ENCODE measurements around the gene GNB3.
A peak's percentile ranks its signal among the peaks of the same experiment; 100 is the strongest.
"Not testable (repeated sequence)": the region's sequence is repeated elsewhere in the genome, so short reads cannot be mapped to it uniquely, and the experiment has no call there.

The GNB3 gene

DNA sequence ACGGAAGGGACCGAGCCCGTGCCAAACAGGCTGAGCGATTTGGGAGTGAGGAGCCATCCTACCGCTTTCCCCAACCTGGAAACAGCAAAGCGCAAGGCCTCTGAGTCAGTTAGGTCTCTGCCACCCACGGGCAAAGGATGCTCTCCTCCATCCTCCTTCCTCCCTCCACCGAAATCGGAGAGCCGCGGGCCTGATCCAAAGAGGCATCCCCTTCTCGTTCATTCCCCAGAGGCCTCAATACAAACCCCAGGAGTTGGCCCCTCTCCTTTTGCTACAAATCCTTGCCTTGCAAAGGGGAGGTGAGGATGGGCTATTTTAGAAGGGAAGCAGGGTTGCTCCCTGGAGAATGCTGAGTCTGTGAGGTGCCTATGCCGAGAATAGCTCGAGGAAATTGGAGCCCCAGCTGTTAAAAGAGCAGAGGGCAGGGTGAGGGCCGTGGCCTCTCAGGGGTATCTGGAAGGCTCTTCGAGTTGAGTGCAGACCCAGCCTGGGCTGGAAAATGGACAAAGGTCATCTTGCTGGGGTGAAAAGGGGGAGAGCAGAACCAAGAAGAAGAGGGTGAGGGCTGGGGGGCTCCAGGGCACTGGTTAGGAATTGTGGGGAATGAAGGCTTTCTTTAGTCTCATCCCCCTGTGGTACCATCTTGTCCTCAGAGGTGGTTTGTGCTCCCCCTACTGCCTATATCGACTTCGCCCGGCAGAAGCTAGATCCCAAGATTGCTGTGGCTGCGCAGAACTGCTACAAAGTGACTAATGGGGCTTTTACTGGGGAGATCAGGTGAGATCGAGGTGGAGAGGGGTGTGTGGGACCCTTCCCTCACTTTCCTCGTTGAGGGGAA, 27.7 kb downstream of the GNB3 start:
- Histone ChIP-seq H2AFZ (ENCODE audit: low read length) (no peak overlapping the region), H3F3A (ENCODE audit: insufficient read depth, low read length) (peaks cover 46% of the 10 kb centered on the region), H3K79me2 (ENCODE audit: low read length) (peaks cover 50% of the 10 kb centered on the region), H3K36me3 (replicated peaks; ENCODE audit: insufficient read depth, low read length) (peaks cover 4% of the 10 kb centered on the region), H3K9ac (ENCODE audit: low read length) (peak overlapping the region; percentile 99), H3K4me3 (ENCODE audit: low read length) (peak overlapping the region; percentile 92), H3K9me3 (replicated peaks; ENCODE audit: insufficient read depth, low read length) (no peaks in the 10 kb centered on the region), H3K9me2 (replicated peaks; ENCODE audit: insufficient read depth, low read length) (no peaks in the 10 kb centered on the region), H3K27ac (ENCODE audit: low read length) (peak overlapping the region; percentile 80; the same call in 1 of the 2 replicates), H4K20me1 (ENCODE audit: insufficient read depth, low read length) (peaks cover 23% of the 10 kb centered on the region), H3K27me3 (replicated peaks; ENCODE audit: insufficient read depth, low read length) (no peaks in the 10 kb centered on the region), H3K4me1 (ENCODE audit: low read length) (peaks cover 36% of the 10 kb centered on the region), H3K4me2 (ENCODE audit: low read depth, low read length) (peak overlapping the region; percentile 99)
- DNase-seq, result no peak
- TF ChIP-seq EZH2 (optimal IDR thresholded peaks at IDR 0.05; ENCODE audit: low read depth, low read length) (no peak), EZH2phosphoT487 (IDR thresholded peaks at IDR 0.05; ENCODE audit: low read length) (no peak)
- TF ChIP-seq, protein P1, sequence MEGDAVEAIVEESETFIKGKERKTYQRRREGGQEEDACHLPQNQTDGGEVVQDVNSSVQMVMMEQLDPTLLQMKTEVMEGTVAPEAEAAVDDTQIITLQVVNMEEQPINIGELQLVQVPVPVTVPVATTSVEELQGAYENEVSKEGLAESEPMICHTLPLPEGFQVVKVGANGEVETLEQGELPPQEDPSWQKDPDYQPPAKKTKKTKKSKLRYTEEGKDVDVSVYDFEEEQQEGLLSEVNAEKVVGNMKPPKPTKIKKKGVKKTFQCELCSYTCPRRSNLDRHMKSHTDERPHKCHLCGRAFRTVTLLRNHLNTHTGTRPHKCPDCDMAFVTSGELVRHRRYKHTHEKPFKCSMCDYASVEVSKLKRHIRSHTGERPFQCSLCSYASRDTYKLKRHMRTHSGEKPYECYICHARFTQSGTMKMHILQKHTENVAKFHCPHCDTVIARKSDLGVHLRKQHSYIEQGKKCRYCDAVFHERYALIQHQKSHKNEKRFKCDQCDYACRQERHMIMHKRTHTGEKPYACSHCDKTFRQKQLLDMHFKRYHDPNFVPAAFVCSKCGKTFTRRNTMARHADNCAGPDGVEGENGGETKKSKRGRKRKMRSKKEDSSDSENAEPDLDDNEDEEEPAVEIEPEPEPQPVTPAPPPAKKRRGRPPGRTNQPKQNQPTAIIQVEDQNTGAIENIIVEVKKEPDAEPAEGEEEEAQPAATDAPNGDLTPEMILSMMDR (IDR thresholded peaks at IDR 0.05; ENCODE audit: low read length), result peak; percentile 34

DNA sequence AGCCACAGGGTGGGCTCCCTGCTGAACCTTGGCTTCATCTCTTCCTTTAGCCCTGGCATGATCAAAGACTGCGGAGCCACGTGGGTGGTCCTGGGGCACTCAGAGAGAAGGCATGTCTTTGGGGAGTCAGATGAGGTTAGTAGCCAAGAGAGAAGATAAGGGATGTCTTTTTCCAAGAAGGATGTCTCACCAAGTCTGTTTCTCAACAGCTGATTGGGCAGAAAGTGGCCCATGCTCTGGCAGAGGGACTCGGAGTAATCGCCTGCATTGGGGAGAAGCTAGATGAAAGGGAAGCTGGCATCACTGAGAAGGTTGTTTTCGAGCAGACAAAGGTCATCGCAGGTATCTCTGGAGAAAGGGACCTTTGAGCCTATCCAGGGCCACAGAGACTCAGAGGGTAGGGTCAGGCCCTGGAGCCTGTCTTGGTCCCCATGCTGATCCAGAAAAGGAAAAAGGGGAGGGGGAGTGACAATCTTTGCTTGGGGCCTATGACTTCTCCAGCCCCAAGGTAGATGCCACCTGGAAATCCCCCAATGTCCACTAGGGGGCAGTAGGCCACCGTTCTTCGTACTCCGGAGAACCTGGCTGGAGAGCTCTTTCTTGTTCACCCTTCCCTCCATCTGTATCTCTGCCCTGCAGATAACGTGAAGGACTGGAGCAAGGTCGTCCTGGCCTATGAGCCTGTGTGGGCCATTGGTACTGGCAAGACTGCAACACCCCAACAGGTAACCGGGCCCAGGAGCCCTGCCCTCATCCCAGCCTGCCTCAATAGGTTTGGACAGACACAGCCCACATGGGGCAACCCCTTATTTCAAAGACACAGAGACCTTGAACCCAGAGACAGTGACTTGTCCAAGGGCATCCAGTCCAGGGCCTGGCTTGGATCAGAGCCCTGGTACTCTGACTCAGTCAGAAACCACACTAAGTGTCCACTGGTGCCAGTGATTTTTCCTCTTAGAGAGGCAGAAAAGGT, 28.6 kb downstream of the GNB3 start:
- H3K4me2 ChIP-seq (ENCODE audit: low read depth, low read length), result peak overlapping the region; percentile 99
- H3K27ac ChIP-seq (ENCODE audit: low read length), result peak overlapping the region; percentile 21; the same call in 1 of the 2 replicates
- H3K4me3 ChIP-seq (ENCODE audit: low read length), result peak overlapping the region; percentile 92
- peaks cover 23% of the 10 kb centered on the region for H4K20me1 ChIP-seq (ENCODE audit: insufficient read depth, low read length)
- peaks cover 49% of the 10 kb centered on the region for H3F3A ChIP-seq (ENCODE audit: insufficient read depth, low read length)
- peaks cover 50% of the 10 kb centered on the region for H3K79me2 ChIP-seq (ENCODE audit: low read length)
- TF ChIP-seq EZH2phosphoT487 (IDR thresholded peaks at IDR 0.05; ENCODE audit: low read length) (no peak), EZH2 (optimal IDR thresholded peaks at IDR 0.05; ENCODE audit: low read depth, low read length) (no peak)
- TF ChIP-seq, protein P1 (IDR thresholded peaks at IDR 0.05; ENCODE audit: low read length), result peak; percentile 83
- no peaks in the 10 kb centered on the region for H3K9me3 ChIP-seq (replicated peaks; ENCODE audit: insufficient read depth, low read length)
- DNase-seq, result peak; percentile 81
- H2AFZ ChIP-seq (ENCODE audit: low read length), result no peak overlapping the region
- H3K36me3 ChIP-seq (replicated peaks; ENCODE audit: insufficient read depth, low read length), result peaks cover 4% of the 10 kb centered on the region
- H3K27me3 ChIP-seq (replicated peaks; ENCODE audit: insufficient read depth, low read length), result no peaks in the 10 kb centered on the region
- peak overlapping the region; percentile 99; the same call in 1 of the 2 replicates for H3K9ac ChIP-seq (ENCODE audit: low read length)
- H3K9me2 ChIP-seq (replicated peaks; ENCODE audit: insufficient read depth, low read length), result no peaks in the 10 kb centered on the region
- H3K4me1 ChIP-seq (ENCODE audit: low read length), result peaks cover 36% of the 10 kb centered on the region

DNA sequence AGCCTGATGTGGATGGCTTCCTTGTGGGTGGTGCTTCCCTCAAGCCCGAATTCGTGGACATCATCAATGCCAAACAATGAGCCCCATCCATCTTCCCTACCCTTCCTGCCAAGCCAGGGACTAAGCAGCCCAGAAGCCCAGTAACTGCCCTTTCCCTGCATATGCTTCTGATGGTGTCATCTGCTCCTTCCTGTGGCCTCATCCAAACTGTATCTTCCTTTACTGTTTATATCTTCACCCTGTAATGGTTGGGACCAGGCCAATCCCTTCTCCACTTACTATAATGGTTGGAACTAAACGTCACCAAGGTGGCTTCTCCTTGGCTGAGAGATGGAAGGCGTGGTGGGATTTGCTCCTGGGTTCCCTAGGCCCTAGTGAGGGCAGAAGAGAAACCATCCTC, 29.6 kb downstream of the GNB3 start:
- Histone ChIP-seq H4K20me1 (ENCODE audit: insufficient read depth, low read length) (peaks cover 23% of the 10 kb centered on the region), H3K79me2 (ENCODE audit: low read length) (peaks cover 50% of the 10 kb centered on the region), H3F3A (ENCODE audit: insufficient read depth, low read length) (peaks cover 49% of the 10 kb centered on the region), H3K4me1 (ENCODE audit: low read length) (peaks cover 36% of the 10 kb centered on the region)
- H3K4me3 ChIP-seq (ENCODE audit: low read length); H3K36me3 ChIP-seq (replicated peaks; ENCODE audit: insufficient read depth, low read length); H2AFZ ChIP-seq (ENCODE audit: low read length); H3K27me3 ChIP-seq (replicated peaks; ENCODE audit: insufficient read depth, low read length); H3K9me3 ChIP-seq (replicated peaks; ENCODE audit: insufficient read depth, low read length); H3K27ac ChIP-seq (ENCODE audit: low read length); H3K9me2 ChIP-seq (replicated peaks; ENCODE audit: insufficient read depth, low read length); H3K9ac ChIP-seq (ENCODE audit: low read length); H3K4me2 ChIP-seq (ENCODE audit: low read depth, low read length); DNase-seq: not testable (repeated sequence)
